Pancreas (tissue), 10 donors: Measurements from ENCODE around the gene ARID3B. TPM values are rescaled to one million over a fixed set of nuclear protein-coding genes. Genes with fewer than 3 reads are reported as not detected.

Experiments used
- ATAC-seq, 4 donors: fragments of 200-7000 bp; cut with Tn5 transposase; one replicate each; pipeline versions ENCODE4 v1.8.0 to v1.9.1; 2020; ENCODE audit warnings: mild to moderate bottlenecking in 4 of 4, moderate library complexity in 4 of 4
- DNase-seq, 6 donors: peaks; one replicate each; pipeline ENCODE4 v3.0.0-alpha.2; 2020
- FAIRE-seq: peaks from 2 replicates; lab custom pipeline; 2012; peaks lifted over from hg19 to GRCh38; lab: Jason Lieb, UNC
- H3K27ac ChIP-seq, 4 donors: fragments of 200-600 bp; sonication (generic); 1 replicate in 3 of 4; 2 replicates in 1 of 4; pipeline versions ENCODE4 v1.5.0 to v1.8.0; 2020
- H3K27me3 ChIP-seq, 4 donors: fragments of 200-600 bp; one replicate each; pipeline ENCODE4 v1.8.0; 2021
- H3K36me3 ChIP-seq, 3 donors: fragments of 200-600 bp; sonication (generic) in 1 of 3; one replicate each; pipeline versions ENCODE4 v1.5.0 to v1.8.0; 2020 to 2021
- H3K4me1 ChIP-seq, 3 donors: fragments of 200-600 bp; one replicate each; pipeline ENCODE4 v1.8.0; 2021
- H3K4me3 ChIP-seq, 4 donors: fragments of 200-600 bp; sonication (generic) in 2 of 4; one replicate each; pipeline versions ENCODE4 v1.5.0 to v1.8.0; 2020 to 2021
- H3K9me3 ChIP-seq, 4 donors: fragments of 200-600 bp; one replicate each; pipeline ENCODE4 v1.8.0; 2021
- WGBS, 2 donors: extraction: QIAGEN DNeasy Blood & Tissue Kit; methylation state at CpG; one replicate each; pipeline ENCODE4 v1.1.7; 2013; 5-methylcytosine and 5-hydroxymethylcytosine counted together
- intact Hi-C, 3 donors: fragments of 100-400 bp; cut with DNase I; formaldehyde crosslinking; loops; one replicate each; pipeline versions ENCODE4 v1.11.1 to v1.14.2; 2022
- polyA plus RNA-seq, 2 donors: library from polyadenylated mRNA; stranded (reverse); fragments of 200-250 nt; gene quantifications; one replicate each; pipeline ENCODE4 v1.2.3, GENCODE V29; 2013
- total RNA-seq, 6 donors: library from RNA; stranded (reverse); fragmentation: NEBNext Ultra II Directional in 4 of 6; extraction: Animal tissue kit (Norgen Biotek cat#: 25700) in 4 of 6; gene quantifications; one replicate each; pipeline versions ENCODE4 v1.2.1 to v1.2.4, GENCODE V29; 2021 to 2023
- TF ChIP-seq, protein P1 (sequence below), 4 donors: fragments of 200-600 bp; sonication (generic) in 3 of 4; IDR thresholded peaks; one replicate each; pipeline versions ENCODE4 v1.5.0 to v1.8.0; 2021; ENCODE audit warnings: antibody characterized with exemption in 4 of 4
- donor health status: healthy with polysubstance abuse.
- donor health status: DM: no; HTN: no; CAD: no; lungs with moderate emphysema.
- donor health status: DM: no; HTN: no; CAD: no.
- donor health status: control.
- donor health status: control.
- donor health status: Bipolar disorder and iron deficiency.
- donor health status: DM: yes; HTN: yes; CAD: no.
- donor health status: DM: no; HTN: no; CAD: no.
- donor health status: DM: no; HTN: no; CAD: no.
- donor health status: DM: yes; HTN: yes; CAD: no.

ARID3B gene
- total and polyA plus RNA-seq, 8 donors = 2.9 to 4.8 (median 3.8) TPM

DNA sequence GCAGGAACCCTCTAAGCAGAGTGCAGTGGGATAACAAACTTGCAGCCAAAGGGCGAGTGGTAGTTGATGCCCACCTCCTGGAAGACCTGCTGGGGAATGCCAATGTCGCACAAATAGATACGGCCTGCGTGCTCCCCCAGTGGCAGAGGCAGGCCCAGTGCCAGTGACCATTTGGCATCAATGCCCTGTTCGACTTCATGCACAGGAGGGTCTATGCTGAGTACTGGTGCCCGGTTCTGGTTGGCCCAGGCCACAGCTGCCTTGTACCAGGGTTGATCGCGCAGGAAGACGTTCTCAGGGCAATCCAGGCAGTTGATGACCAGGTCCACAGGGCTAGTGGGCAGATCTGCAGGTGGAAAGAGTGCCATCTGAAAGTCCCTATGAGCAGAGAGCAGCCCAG, 91.6 kb downstream of the ARID3B start:
- FAIRE-seq = no peak
- peak in 2 of 6 donors; percentile 12 to 48 for DNase-seq
- no peak overlapping the region for H3K4me3 ChIP-seq
- H3K36me3 ChIP-seq = peaks cover 8 to 53% (median 29%) of the 10 kb centered on the region in 3 donors
- H3K9me3 ChIP-seq = no peaks in the 10 kb centered on the region
- ATAC-seq = no peak
- intact Hi-C loops = loop anchor here in 2 of 3 donors (5.0 to 10.0 kb wide), 2 partner anchors 135 to 322 kb away; partner anchors contain the start of gene RPP25 (in 1 of the 2)
- 83 to 86% methylated on average over 9 of the region's 9 CpGs for WGBS, 2 donors
- H3K27me3 ChIP-seq = no peaks in the 10 kb centered on the region
- TF ChIP-seq, protein P1, sequence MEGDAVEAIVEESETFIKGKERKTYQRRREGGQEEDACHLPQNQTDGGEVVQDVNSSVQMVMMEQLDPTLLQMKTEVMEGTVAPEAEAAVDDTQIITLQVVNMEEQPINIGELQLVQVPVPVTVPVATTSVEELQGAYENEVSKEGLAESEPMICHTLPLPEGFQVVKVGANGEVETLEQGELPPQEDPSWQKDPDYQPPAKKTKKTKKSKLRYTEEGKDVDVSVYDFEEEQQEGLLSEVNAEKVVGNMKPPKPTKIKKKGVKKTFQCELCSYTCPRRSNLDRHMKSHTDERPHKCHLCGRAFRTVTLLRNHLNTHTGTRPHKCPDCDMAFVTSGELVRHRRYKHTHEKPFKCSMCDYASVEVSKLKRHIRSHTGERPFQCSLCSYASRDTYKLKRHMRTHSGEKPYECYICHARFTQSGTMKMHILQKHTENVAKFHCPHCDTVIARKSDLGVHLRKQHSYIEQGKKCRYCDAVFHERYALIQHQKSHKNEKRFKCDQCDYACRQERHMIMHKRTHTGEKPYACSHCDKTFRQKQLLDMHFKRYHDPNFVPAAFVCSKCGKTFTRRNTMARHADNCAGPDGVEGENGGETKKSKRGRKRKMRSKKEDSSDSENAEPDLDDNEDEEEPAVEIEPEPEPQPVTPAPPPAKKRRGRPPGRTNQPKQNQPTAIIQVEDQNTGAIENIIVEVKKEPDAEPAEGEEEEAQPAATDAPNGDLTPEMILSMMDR (IDR thresholded peaks at IDR 0.05) = no peak
- H3K27ac ChIP-seq = no peak overlapping the region
- H3K4me1 ChIP-seq = no peaks in the 10 kb centered on the region

GRCh38 chr15:74633781-74634180, 92.8 kb downstream of the ARID3B start:
- ATAC-seq (no peak), FAIRE-seq (no peak)

DNA sequence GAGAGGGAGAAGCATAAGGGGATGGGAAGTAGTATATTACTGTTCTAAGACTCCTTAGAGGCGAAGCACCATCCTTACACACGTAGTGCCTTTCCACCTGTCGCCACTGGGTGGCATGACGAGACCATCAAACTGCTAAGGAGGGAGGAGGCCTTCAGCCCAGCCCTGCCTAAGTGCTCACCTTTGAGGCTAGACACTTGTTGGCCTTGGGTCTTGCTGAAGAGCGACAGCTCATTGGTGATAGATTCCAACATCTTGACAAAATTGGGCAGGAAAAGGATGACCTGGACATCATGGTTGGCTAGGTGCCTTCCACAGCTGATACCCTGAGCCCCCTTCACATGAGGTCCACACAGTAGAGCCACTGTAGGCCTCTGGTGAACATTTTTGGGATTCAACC, 94.2 kb downstream of the ARID3B start:
- Histone ChIP-seq H3K4me3 (no peak overlapping the region), H3K9me3 (no peaks in the 10 kb centered on the region), H3K4me1 (no peaks in the 10 kb centered on the region), H3K27me3 (no peaks in the 10 kb centered on the region), H3K27ac (no peak overlapping the region), H3K36me3 (peaks cover 0 to 37% (median 13%) of the 10 kb centered on the region in 3 donors)
- 14 to 21% methylated on average over 5 of the region's 5 CpGs for WGBS, 2 donors
- TF ChIP-seq, protein P1 (IDR thresholded peaks at IDR 0.05) = peak; percentile 70 to 86 (median 82)
- DNase-seq = peak in 5 of 6 donors; percentile 39 to 84 (median 74)
- peak; percentile 71 to 88 (median 86) for ATAC-seq
- no peak for FAIRE-seq
- intact Hi-C loops = loop anchor here in 1 of 3 donors (2.0 to 10.0 kb wide), 2 partner anchors 134 to 320 kb away; partner anchors contain the start of gene RPP25

More at GRCh38 chr15:74633781-74634180, 92.8 kb downstream of the ARID3B start:
- Histone ChIP-seq H3K4me1 (no peaks in the 10 kb centered on the region), H3K27ac (no peak overlapping the region), H3K9me3 (no peaks in the 10 kb centered on the region), H3K4me3 (no peak overlapping the region), H3K36me3 (peaks cover 3 to 41% (median 19%) of the 10 kb centered on the region in 3 donors), H3K27me3 (no peaks in the 10 kb centered on the region)
- WGBS, 2 donors = 70 to 80% methylated on average over 2 of the region's 2 CpGs
- no peak for DNase-seq
- TF ChIP-seq, protein P1 (IDR thresholded peaks at IDR 0.05) = no peak
- intact Hi-C loops = loop anchor here in 2 of 3 donors (2.0 to 10.0 kb wide), 3 partner anchors 134 to 321 kb away; partner anchors contain the start of gene RPP25 (in 1 of the 2)

- no peak overlapping the region for H3K4me3 ChIP-seq
- peaks cover 0 to 34% (median 13%) of the 10 kb centered on the region in 3 donors for H3K36me3 ChIP-seq
- ATAC-seq (no peak), FAIRE-seq (no peak), DNase-seq (no peak)
- TF ChIP-seq, protein P1 (IDR thresholded peaks at IDR 0.05) = no peak
- no peaks in the 10 kb centered on the region for H3K27me3 ChIP-seq
- peaks cover 7% of the 10 kb centered on the region in 3 donors for H3K4me1 ChIP-seq
- no peak overlapping the region for H3K27ac ChIP-seq
- intact Hi-C loops = loop anchor here in 1 of 3 donors (10.0 kb wide), 1 partner anchor 318 kb away; the partner anchor contains the start of gene RPP25
- WGBS, 2 donors = 60 to 72% methylated on average over 1 of the region's 1 CpG
- no peaks in the 10 kb centered on the region for H3K9me3 ChIP-seq
Measured at GRCh38 chr15:74636984-74637383, 96.0 kb downstream of the ARID3B start.

GRCh38 chr15:74641151-74641550, 100.1 kb downstream of the ARID3B start:
- Histone ChIP-seq H3K4me1 (peaks cover 26 to 29% (median 29%) of the 10 kb centered on the region in 3 donors), H3K9me3 (no peaks in the 10 kb centered on the region), H3K27ac (no peak overlapping the region), H3K36me3 (peaks cover 0 to 20% (median 6%) of the 10 kb centered on the region in 3 donors), H3K4me3 (no peak overlapping the region), H3K27me3 (no peaks in the 10 kb centered on the region)
- 85 to 87% methylated on average over 1 of the region's 1 CpG for WGBS, 2 donors
- no peak for ATAC-seq
- no peak for DNase-seq
- TF ChIP-seq, protein P1 (IDR thresholded peaks at IDR 0.05) = no peak
- FAIRE-seq = no peak
- intact Hi-C loops = no loop called here
